KG1 (cell line): ENCODE data around the gene TRAPPC6A.

ENCODE experiments used
- DNase-seq: peaks from one replicate; lab custom pipeline; 2025; lab: John Stamatoyannopoulos, UW

Gene TRAPPC6A

DNA sequence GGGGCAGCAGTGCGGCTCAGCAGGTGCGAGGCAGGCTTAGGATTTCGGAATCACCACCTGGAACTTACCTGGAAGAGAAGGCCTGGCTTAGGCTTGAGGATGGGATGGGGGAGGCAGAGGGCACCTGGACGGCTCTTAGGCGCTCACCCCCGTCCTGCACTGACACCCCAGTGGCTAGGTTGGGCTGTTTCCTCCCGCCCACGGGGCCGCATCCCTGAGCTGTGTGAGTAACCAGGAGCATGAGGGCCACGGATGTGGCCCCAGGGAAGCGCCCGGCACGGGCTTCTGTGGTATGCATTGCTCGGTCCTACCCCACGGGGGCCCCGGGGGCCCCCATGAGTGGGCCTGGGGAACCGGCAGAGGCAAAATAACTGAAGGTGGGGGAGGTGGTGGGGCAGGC is 14.9 kb downstream of the TRAPPC6A start:
- no peak for DNase-seq

DNA sequence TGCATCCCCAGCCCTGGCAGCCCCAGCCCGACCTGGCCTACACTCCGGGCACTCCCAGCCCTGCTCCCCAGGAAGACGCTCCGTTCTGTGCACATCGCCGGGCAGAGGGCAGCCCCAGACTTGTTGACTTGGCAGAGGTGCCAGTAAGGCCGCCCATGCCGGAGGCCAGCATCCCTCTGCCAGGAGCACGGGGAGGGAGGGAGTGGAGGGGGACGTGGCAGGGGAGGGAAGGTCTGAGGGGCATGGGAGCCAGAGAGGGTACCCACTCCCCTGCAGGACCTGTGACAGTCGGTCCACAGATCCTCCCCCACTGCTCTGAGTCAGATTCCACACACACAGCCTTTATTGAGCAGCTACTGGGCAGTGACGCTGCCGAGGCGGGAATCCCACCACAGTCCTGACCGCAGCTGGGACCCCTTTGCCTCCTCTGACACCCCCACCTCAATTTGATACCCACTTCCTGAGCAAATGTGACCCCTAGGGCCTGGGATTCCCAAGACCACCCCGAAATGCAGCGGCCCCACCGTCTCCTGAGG is 15.4 kb downstream of the TRAPPC6A start:
- no peak for DNase-seq

GRCh38 chr19:45161738-45162607 is 16.1 kb downstream of the TRAPPC6A start:
- no peak for DNase-seq

- no peak for DNase-seq
Observed at GRCh38 chr19:45160870-45161737, 16.9 kb downstream of the TRAPPC6A start, which contains the start of gene NKPD1. Gene NKPD1, minus strand, starts transcription at chr19:45160982. Its CDS starts 832 bp downstream, at chr19:45160150.

DNA sequence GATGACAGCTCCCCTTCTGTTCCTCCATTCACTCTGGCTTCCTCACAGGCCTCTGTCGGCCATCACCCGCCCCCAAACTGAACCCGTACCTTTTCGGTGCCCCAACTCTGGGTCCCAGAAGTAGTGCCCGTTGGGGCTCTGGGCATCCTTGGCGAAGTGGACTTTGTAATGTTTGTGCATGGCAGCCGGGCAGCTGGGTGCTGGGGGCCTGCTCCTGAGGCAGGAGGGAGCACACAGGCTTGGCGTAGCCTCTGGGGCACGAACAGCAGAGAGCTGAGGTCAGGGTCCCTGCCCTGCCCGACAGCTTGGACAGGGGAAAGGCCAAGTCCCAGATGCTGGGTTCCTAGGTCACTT is 18.1 kb downstream of the TRAPPC6A start:
- DNase-seq, result no peak

- no peak for DNase-seq
Observed at GRCh38 chr19:45159210-45159970, 18.6 kb downstream of the TRAPPC6A start.

DNA sequence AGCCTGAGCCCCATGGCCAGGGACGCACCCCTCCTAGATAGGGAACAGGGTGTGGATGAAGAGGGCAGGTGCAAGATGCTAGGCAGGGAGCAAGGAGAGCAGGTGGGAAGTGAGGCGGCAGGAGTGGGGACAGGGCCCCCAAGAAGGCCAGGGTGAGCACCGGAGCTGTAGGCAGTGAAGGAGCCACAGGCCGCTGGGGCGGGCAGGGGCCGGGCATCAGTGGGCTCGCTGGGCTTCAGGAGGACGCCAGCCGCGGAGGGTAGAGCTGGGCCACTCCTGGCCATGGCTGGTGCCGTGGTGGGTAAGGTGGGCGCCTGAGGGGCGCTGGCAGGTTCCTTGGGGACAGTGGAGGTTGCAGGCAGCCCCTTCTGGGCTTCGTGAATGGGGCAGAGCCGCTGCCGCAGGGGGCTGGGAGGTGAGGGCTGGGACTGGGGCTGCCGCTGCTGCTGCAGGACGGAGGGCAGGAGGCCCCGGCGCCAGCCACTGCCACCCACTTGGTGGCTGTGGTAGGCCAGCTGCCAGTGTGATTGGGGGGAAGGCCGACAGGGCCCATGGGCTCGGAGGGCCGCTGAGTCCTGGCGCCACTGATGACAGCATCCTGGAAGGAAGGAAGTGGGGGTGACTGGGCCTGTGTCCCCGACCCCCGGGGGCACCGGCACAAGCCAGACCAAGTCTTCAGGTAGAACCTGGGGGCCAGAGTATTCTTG is 19.4 kb downstream of the TRAPPC6A start:
- DNase-seq, result no peak

DNA sequence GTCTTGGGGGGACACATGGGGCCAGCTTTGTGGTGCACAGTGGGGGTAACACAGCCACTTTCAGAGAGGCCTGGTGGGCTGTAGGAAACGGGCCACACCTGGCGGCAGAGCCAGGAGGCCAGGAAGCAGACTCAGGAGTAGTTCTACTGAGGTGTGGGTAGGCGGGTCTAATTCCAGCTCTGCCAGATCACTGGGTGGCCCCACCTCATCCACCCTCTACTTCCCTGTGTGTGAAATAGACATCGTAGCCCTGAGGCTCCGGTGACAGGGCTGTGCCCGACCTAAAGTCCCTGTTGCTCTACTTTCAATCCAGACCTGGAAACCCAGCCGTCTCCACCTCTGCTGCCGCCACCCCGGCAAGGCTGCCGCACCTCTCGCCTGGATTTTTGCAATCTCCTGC is 21.3 kb downstream of the TRAPPC6A start:
- DNase-seq, result no peak

GRCh38 chr19:45156011-45156630 is 21.9 kb downstream of the TRAPPC6A start:
- no peak for DNase-seq

DNA sequence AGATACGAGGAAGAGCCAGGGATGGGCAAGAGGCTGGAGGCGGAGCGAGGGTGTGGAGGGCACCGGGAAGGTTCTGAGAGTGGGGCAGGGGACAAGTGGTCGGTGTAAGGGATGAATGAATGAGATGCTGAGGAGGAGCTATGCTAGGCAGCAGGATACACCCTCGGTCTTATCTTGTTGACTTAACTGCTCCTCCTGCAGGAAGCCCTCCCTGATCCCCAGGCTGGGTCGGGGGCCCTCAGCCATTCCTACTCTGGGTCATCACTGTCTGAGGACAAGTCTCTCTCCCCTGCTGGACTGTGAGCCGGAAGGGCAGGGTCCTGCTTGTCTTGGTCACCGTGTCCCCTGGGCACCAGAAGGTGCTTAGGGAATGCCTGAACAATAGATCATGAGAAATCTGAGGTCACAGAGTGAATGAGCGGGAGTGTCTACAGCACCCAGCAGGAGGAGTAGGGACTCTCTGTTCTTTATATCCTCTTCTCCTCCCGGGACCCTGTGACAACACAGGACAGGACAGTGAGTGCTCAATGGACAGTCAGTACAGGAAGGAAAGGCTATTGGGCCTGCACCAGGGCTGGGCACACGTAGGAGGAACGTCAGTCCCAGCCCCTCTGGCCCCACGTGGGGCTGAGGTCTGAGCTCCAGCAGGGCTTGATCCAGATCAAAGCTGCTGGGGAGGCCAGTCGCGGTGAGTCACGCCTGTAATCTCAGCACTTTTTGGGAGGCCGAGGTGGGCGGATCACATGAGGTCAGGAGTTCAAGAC is 23.8 kb downstream of the TRAPPC6A start:
- DNase-seq, result no peak

- no peak for DNase-seq
Observed at GRCh38 chr19:45153339-45154063, 24.5 kb downstream of the TRAPPC6A start.

DNA sequence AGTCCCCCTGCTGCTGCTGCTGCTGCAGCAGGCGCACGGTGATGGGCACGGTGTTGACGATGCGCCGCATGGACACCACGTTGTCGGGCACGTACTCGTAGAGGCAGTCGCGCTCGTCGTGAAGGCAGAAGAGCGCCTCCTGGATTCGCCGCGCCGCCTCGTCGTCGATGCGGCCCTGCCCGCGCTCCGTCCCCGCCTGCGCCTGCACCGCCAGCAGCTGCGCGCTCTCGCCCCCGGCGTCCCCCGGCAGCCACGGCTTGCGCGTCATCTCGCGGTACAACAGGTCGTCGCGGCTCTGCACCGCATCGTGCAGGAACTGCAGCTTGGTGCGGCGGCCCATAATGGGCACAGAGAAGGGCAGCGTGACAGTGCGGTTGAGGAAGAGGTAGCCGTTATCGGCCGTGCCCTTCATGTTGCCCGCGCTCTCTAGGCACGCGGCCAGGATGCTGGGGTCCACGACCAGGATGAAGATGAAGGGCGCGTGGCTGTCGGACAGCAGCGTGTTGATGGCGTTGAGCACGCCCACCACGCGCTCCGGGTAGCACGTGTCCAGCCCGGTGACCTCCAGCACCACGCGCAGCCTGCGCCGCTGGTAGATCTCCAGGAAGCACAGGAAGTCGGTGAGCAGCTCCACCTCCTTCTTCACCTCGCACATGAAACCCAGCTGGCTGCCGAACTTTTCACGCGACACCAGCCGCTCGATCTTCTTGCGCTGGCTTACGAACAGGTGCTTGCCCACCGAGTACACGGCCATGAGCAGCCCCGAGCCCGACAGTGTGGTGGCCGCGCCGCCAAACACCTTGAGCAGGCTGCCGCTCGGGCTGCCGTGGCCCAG is 25.3 kb downstream of the TRAPPC6A start:
- no peak for DNase-seq

DNA sequence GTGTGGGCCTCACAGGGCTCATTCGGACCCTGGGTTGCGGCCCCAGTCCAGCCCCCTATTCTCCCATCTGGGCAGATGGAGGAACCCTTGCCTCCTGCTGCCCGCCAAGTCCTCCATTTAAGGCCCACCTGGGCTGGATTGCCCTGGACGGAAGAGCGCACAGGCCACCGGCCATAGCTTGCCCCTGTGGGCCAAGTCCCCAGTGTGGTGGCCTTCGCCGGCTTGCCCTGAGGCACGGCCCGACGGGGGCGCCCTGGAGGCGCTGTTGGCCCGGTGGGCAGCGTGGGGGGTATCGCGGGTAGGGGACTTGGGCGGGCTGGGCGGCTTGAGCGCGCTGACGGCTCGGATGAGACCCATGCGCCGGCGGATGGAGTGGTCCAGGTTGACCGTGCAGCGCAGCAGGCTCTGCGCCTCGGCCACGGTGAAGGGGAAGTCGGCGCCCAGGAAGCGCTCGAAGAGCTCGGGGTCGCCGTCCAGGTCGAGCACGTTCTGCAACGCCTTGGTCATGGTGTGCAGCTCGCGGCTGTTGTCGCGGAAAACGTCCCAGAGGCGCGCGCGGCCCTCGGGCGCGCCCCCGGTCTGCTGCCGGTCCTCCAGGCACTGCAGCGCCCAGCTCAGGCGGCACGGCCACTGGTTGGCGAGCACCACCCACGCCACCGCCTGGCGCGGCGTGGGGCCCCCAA is 26.1 kb downstream of the TRAPPC6A start:
- no peak for DNase-seq

GRCh38 chr19:45151320-45151719 is 26.7 kb downstream of the TRAPPC6A start:
- DNase-seq, result no peak

GRCh38 chr19:45150751-45151281 is 27.2 kb downstream of the TRAPPC6A start:
- DNase-seq, result no peak

DNA sequence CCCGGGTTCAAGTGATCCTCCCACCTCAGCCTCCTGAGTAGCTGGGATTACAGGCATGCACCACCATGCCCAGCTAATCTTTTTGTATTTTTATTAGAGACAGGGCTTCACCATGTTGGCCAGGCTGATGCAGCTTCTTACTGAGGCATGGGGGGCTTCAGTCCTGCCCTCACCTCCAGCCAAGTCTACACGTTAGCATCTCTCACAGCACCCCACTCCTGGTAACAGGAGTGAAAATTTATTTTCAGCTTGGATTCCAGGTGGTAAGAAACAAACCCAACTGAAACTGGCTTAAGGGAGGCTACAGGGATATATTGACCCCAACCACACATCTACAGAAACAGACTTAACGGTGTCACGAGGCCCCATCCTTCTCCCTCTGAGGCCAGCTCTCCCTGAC is 27.9 kb downstream of the TRAPPC6A start:
- DNase-seq, result no peak

- no peak for DNase-seq
Observed at GRCh38 chr19:45149129-45149528, 28.9 kb downstream of the TRAPPC6A start.
